HEK293 (cell line): ENCODE results near the gene NEK8.

Experiments used
- CTCF ChIA-PET: fragments of 350-600 bp; formaldehyde crosslinking; extraction: SDS; loops from one replicate; lab custom pipeline; 2021; ENCODE audit warnings: antibody characterized with exemption; lab: Yijun Ruan, JAX
- POLR2A ChIA-PET: fragments of 300-600 bp; formaldehyde crosslinking; extraction: SDS; loops from one replicate; lab custom pipeline; 2020; ENCODE audit warnings: antibody characterized with exemption, inconsistent platforms; lab: Yijun Ruan, JAX
- H3K27ac ChIP-seq: fragments of 200-500 bp; sonication (Bioruptor generic); 2 replicates; pipeline ENCODE4 v1.5.1; 2014; ENCODE audit warnings: low read depth, low read length, control low read depth, inconsistent platforms; ENCODE audit errors: extremely low read depth
- H3K36me3 ChIP-seq, 2 experiments: fragments of 200-500 bp in 1 of 2; sonication (Bioruptor generic) in 1 of 2; 1 replicate in 1 of 2; 2 replicates in 1 of 2; pipeline ENCODE4 v1.5.1; 2014 to 2017; ENCODE audit warnings: inconsistent platforms in 2 of 2, low read length in 2 of 2; ENCODE audit not compliant: control insufficient read depth in 2 of 2, insufficient read depth in 1 of 2
- H3K4me1 ChIP-seq: fragments of 200-500 bp; sonication (Bioruptor generic); 2 replicates; pipeline ENCODE4 v1.5.1; 2014; ENCODE audit warnings: mild to moderate bottlenecking, low read length, inconsistent platforms; ENCODE audit not compliant: control insufficient read depth, insufficient read depth
- H3K4me3 ChIP-seq: 2 replicates; pipeline ENCODE4 v1.5.1; 2011; ENCODE audit warnings: low read depth, mild to moderate bottlenecking, control low read depth, low read length, moderate library complexity
- H3K9me3 ChIP-seq: fragments of 200-500 bp; sonication (Bioruptor generic); 2 replicates; pipeline ENCODE4 v1.5.1; 2014; ENCODE audit warnings: low read depth, low read length, inconsistent platforms; ENCODE audit not compliant: control insufficient read depth, insufficient read depth
- GFI1B ChIP-seq: fragments of 450-650 bp; formaldehyde crosslinking; IDR thresholded peaks from 2 replicates; pipeline ENCODE4 v1.5.1; 2016; ENCODE audit warnings: missing biosample characterization, missing genetic modification characterization
- GLI2 ChIP-seq: fragments of 450-650 bp; formaldehyde crosslinking; IDR thresholded peaks from 2 replicates; pipeline ENCODE4; 2017; ENCODE audit warnings: missing biosample characterization, missing genetic modification characterization, low read depth, borderline replicate concordance
- GLIS2 ChIP-seq: fragments of 450-650 bp; formaldehyde crosslinking; IDR thresholded peaks from 2 replicates; pipeline ENCODE4 v1.5.1; 2016; ENCODE audit warnings: missing biosample characterization, missing genetic modification characterization
- KLF1 ChIP-seq: fragments of 450-650 bp; formaldehyde crosslinking; IDR thresholded peaks from 2 replicates; pipeline ENCODE4 v1.5.1; 2016; ENCODE audit warnings: missing biosample characterization, missing genetic modification characterization
- KLF9 ChIP-seq: fragments of 450-650 bp; formaldehyde crosslinking; IDR thresholded peaks from 2 replicates; pipeline ENCODE4 v1.5.1; 2016; ENCODE audit warnings: missing biosample characterization, missing genetic modification characterization, low read depth
- MEIS1 ChIP-seq: sonication (generic); formaldehyde crosslinking; IDR thresholded peaks from 2 replicates; pipeline ENCODE4 v1.8.1; 2022; ENCODE audit warnings: missing genetic modification reagents, mild to moderate bottlenecking, borderline replicate concordance
- PRDM1 ChIP-seq: fragments of 450-650 bp; formaldehyde crosslinking; IDR thresholded peaks from 2 replicates; pipeline ENCODE4; 2016; ENCODE audit warnings: missing biosample characterization, missing genetic modification characterization
- PRDM2 ChIP-seq: fragments of 450-650 bp; formaldehyde crosslinking; IDR thresholded peaks from 2 replicates; pipeline ENCODE4 v1.5.1; 2016; ENCODE audit warnings: missing biosample characterization, missing genetic modification characterization, borderline replicate concordance
- SALL2 ChIP-seq: fragments of 450-650 bp; formaldehyde crosslinking; IDR thresholded peaks from 2 replicates; pipeline ENCODE4 v1.5.0; 2017; ENCODE audit warnings: missing biosample characterization, mild to moderate bottlenecking, missing genetic modification characterization, borderline replicate concordance
- SP7 ChIP-seq: fragments of 450-650 bp; formaldehyde crosslinking; IDR thresholded peaks from 2 replicates; pipeline ENCODE4 v1.5.1; 2016; ENCODE audit warnings: missing biosample characterization, missing genetic modification characterization
- TCF7L2 ChIP-seq: IDR thresholded peaks from 2 replicates; pipeline ENCODE4 v1.6.1; 2011; ENCODE audit warnings: low read depth, mild to moderate bottlenecking, inconsistent platforms, low read length, moderate library complexity, borderline replicate concordance
- TRIM28 ChIP-seq: IDR thresholded peaks from 2 replicates; pipeline ENCODE4 v1.6.1; 2011; ENCODE audit warnings: low read length, control low read depth, borderline replicate concordance
- ZIC2 ChIP-seq: fragments of 450-650 bp; formaldehyde crosslinking; IDR thresholded peaks from 2 replicates; pipeline ENCODE4 v1.5.1; 2016; ENCODE audit warnings: missing biosample characterization, missing genetic modification characterization
- ZNF114 ChIP-seq: fragments of 450-650 bp; formaldehyde crosslinking; IDR thresholded peaks from 2 replicates; pipeline ENCODE4 v1.5.0; 2017; ENCODE audit warnings: missing biosample characterization, missing genetic modification characterization
- ZNF132 ChIP-seq: fragments of 450-650 bp; formaldehyde crosslinking; IDR thresholded peaks from 2 replicates; pipeline ENCODE4 v1.5.1; 2017; ENCODE audit warnings: missing biosample characterization, missing genetic modification characterization, borderline replicate concordance
- ZNF155 ChIP-seq: fragments of 450-650 bp; formaldehyde crosslinking; IDR thresholded peaks from 2 replicates; pipeline ENCODE4 v1.5.1; 2016; ENCODE audit warnings: missing biosample characterization, missing genetic modification characterization
- ZNF202 ChIP-seq: fragments of 450-650 bp; formaldehyde crosslinking; IDR thresholded peaks from 2 replicates; pipeline ENCODE4 v1.5.1; 2016; ENCODE audit warnings: missing biosample characterization, missing genetic modification characterization, borderline replicate concordance
- ZNF404 ChIP-seq: fragments of 450-650 bp; formaldehyde crosslinking; IDR thresholded peaks from 2 replicates; pipeline ENCODE4 v1.5.1; 2017; ENCODE audit warnings: missing biosample characterization, missing genetic modification characterization
- ZNF510 ChIP-seq: fragments of 450-650 bp; formaldehyde crosslinking; IDR thresholded peaks from 2 replicates; pipeline ENCODE4 v1.5.1; 2018; ENCODE audit warnings: mild to moderate bottlenecking, missing genetic modification characterization, missing biosample characterization; ENCODE audit not compliant: insufficient replicate concordance
- ZNF558 ChIP-seq: fragments of 450-650 bp; formaldehyde crosslinking; IDR thresholded peaks from 2 replicates; pipeline ENCODE4 v1.5.1; 2016; ENCODE audit warnings: missing biosample characterization, missing genetic modification characterization
- ZNF571 ChIP-seq: fragments of 450-650 bp; formaldehyde crosslinking; IDR thresholded peaks from 2 replicates; pipeline ENCODE4 v1.5.0; 2017; ENCODE audit warnings: missing biosample characterization, missing genetic modification characterization
- ZNF600 ChIP-seq: fragments of 450-650 bp; formaldehyde crosslinking; IDR thresholded peaks from 2 replicates; pipeline ENCODE4 v1.5.1; 2016; ENCODE audit warnings: missing biosample characterization, missing genetic modification characterization
- ZNF768 ChIP-seq: fragments of 450-650 bp; formaldehyde crosslinking; IDR thresholded peaks from 2 replicates; pipeline ENCODE4 v1.5.1; 2018; ENCODE audit warnings: missing biosample characterization, mild to moderate bottlenecking, missing genetic modification characterization
- ZXDB ChIP-seq: fragments of 450-650 bp; formaldehyde crosslinking; IDR thresholded peaks from 2 replicates; pipeline ENCODE4 v1.5.1; 2016; ENCODE audit warnings: missing biosample characterization, missing genetic modification characterization
- TF ChIP-seq, protein P1 (sequence below): fragments of 450-650 bp; formaldehyde crosslinking; IDR thresholded peaks from 2 replicates; pipeline ENCODE4 v1.5.1; 2016; ENCODE audit warnings: missing biosample characterization, missing genetic modification characterization
- TF ChIP-seq, protein P2 (sequence below): fragments of 450-650 bp; IDR thresholded peaks from 2 replicates; pipeline ENCODE4 v1.5.1; 2018; ENCODE audit warnings: missing biosample characterization, mild to moderate bottlenecking, missing genetic modification characterization

Gene NEK8

GRCh38 chr17:28718333-28719020, 10.1 kb upstream of the NEK8 start:
- ChIA-PET CTCF (interaction anchor here (0.9 to 13.6 kb wide), 2 partner anchors 28 to 45 kb away, joined by 3 to 445 read pairs; partner anchors contain the start of gene TRAF4), POLR2A (interaction anchor here (1.1 to 4.3 kb wide), 9 partner anchors 10 to 233 kb away, joined by 4 to 190 read pairs (median 17); partner anchors contain the start of genes BLTP2, NEK8, PHF12 and PIGS)
- Histone ChIP-seq H3K9me3 (no peaks in the 10 kb centered on the region), H3K4me3 (peak overlapping the region; percentile 67), H3K27ac (peak overlapping the region; percentile 95), H3K36me3 (peaks cover 33 to 66% of the 10 kb centered on the region in 2 experiments), H3K4me1 (peaks cover 21% of the 10 kb centered on the region)
- TF ChIP-seq KLF1 (tag by site-specific recombination): 0 out of 2 replicates have a peak, but pooled peaks have one; percentile 1
- no peak for TF ChIP-seq TCF7L2
- TF ChIP-seq SALL2: no peak
- TF ChIP-seq ZNF510 (tag by site-specific recombination): no peak
- no peak for TF ChIP-seq ZNF768 (tag by site-specific recombination)
- no peak for TF ChIP-seq GFI1B (tag by site-specific recombination)
- no peak for TF ChIP-seq ZNF155 (tag by site-specific recombination)
- TF ChIP-seq ZNF571 (tag by site-specific recombination): no peak
- no peak for TF ChIP-seq SP7 (tag by site-specific recombination)
- TF ChIP-seq, protein P1, sequence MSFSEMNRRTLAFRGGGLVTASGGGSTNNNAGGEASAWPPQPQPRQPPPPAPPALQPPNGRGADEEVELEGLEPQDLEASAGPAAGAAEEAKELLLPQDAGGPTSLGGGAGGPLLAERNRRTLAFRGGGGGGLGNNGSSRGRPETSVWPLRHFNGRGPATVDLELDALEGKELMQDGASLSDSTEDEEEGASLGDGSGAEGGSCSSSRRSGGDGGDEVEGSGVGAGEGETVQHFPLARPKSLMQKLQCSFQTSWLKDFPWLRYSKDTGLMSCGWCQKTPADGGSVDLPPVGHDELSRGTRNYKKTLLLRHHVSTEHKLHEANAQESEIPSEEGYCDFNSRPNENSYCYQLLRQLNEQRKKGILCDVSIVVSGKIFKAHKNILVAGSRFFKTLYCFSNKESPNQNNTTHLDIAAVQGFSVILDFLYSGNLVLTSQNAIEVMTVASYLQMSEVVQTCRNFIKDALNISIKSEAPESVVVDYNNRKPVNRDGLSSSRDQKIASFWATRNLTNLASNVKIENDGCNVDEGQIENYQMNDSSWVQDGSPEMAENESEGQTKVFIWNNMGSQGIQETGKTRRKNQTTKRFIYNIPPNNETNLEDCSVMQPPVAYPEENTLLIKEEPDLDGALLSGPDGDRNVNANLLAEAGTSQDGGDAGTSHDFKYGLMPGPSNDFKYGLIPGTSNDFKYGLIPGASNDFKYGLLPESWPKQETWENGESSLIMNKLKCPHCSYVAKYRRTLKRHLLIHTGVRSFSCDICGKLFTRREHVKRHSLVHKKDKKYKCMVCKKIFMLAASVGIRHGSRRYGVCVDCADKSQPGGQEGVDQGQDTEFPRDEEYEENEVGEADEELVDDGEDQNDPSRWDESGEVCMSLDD (tag by site-specific recombination): 0 out of 2 replicates have a peak, but pooled peaks have one; percentile 8
- TF ChIP-seq ZNF600: no peak
- no peak for TF ChIP-seq ZNF114 (tag by site-specific recombination)
- peak; percentile 15; the same call in 1 of the 2 replicates for TF ChIP-seq ZIC2 (tag by site-specific recombination)
- TF ChIP-seq, protein P2, sequence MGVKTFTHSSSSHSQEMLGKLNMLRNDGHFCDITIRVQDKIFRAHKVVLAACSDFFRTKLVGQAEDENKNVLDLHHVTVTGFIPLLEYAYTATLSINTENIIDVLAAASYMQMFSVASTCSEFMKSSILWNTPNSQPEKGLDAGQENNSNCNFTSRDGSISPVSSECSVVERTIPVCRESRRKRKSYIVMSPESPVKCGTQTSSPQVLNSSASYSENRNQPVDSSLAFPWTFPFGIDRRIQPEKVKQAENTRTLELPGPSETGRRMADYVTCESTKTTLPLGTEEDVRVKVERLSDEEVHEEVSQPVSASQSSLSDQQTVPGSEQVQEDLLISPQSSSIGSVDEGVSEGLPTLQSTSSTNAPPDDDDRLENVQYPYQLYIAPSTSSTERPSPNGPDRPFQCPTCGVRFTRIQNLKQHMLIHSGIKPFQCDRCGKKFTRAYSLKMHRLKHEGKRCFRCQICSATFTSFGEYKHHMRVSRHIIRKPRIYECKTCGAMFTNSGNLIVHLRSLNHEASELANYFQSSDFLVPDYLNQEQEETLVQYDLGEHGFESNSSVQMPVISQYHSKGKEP: no peak
- no peak for TF ChIP-seq ZNF404 (tag by site-specific recombination)
- TF ChIP-seq PRDM2 (tag by site-specific recombination): no peak
- no peak for TF ChIP-seq MEIS1 (CRISPR knock-in tag)
- TF ChIP-seq TRIM28: no peak
- no peak for TF ChIP-seq ZNF558 (tag by site-specific recombination)
- no peak for TF ChIP-seq ZNF202 (tag by site-specific recombination)
- TF ChIP-seq PRDM1 (tag by site-specific recombination): peak; percentile 40; the same call in 1 of the 2 replicates
- TF ChIP-seq GLI2: no peak
- TF ChIP-seq ZNF132 (tag by site-specific recombination): no peak
- no peak for TF ChIP-seq KLF9
- TF ChIP-seq GLIS2: 0 out of 2 replicates have a peak, but pooled peaks have one; percentile 56
- TF ChIP-seq ZXDB (tag by site-specific recombination): no peak
